NCI-H748 treated with DMSO at 0.1 percent for 48 hours (cell line): ENCODE results near the gene CDNF.

Experiments
- DNase-seq: peaks from one replicate; lab custom pipeline; 2025; lab: John Stamatoyannopoulos, UW

CDNF gene

DNA sequence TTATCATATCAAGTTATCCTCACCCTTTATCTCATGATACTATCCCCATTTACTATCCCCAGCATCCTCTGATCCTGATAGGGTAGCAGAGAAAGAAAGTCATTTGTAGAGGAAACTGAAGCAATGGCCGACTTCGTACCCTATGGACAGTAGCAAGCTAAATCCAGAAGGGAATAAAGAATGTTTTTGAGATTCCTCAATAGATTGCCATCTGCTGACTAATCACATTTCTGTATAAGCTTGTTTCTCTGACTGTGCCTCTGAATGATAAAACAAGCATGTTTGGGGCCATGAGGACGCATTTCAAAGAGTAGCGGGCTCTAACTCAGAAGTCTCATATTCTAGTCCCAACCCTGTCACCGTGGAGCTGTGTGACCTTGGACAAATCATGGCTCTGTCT lies 49.9 kb downstream of the CDNF start:
- no peak for DNase-seq

GRCh38 chr10:14784459-14785055 lies 53.3 kb downstream of the CDNF start:
- DNase-seq: no peak

GRCh38 chr10:14782691-14783363 lies 55.0 kb downstream of the CDNF start:
- DNase-seq: no peak

DNA sequence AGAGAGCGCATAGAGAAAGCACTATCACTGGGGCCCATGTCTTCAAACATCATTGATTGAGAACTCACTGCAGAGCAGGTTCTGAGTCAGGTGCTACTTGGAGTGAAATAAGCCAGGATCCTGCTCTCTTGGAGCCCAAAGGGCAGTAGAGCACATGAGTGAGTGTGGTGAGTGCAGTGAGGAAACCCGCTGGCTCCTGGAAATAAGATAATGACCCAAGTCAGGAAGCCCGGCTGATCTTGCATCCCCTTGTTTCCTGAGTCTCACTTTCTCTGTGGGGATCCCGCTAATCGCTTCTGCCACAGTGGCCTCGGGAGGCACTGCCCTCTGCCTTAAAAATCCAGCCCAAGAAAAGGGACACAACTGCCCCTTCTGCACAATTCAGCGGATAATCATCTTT lies 56.1 kb downstream of the CDNF start:
- DNase-seq: no peak

DNA sequence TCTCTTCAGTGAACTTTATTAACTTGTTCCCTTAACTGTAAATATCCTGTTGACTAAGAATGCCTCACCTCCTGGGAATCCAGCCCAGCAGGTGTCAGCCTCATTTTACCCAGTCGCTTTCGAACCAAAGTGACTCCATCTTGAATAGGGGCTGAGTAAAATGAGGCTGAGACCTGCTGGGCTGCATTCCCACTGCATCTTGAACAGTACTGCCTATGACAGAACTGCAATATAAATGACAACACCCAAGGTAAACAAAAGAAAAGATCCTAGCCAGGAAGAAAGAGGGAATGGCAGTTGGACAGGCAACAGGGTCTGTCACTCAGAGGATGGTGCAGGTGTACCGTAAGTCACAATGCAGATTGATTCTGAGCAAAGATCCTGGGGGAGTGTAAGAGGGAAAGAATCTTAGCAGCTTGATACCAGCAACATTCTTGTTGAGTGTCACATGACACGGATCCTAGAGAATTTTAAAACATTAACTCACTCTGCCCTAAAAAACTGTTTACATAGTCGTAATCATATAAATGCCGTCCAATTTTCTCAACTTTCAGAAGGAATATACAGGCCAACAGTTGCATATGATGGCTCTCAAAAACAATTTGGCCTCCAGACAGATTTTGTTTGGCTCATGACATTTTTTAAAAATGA lies 58.7 kb downstream of the CDNF start:
- no peak for DNase-seq

GRCh38 chr10:14776546-14776945 lies 61.3 kb downstream of the CDNF start:
- DNase-seq: no peak

DNA sequence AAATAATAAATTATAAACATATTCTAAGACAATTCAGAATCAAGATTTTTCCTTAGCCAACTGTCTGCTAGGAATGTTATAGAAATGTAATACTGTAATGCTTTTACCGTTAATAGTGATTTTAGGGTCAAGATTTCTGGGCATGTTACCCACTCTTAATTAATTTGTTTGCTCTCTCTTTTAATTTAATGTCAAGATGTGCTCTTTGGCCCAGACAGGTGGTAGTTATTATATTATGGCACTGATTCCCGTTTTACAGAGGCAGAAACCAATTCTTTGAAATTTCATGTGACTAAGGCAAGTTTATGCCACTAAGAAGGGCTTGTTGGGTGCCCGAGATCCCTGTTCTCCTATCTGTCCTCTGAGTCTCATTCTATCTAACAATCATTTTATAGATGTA lies 62.2 kb downstream of the CDNF start:
- no peak for DNase-seq

DNA sequence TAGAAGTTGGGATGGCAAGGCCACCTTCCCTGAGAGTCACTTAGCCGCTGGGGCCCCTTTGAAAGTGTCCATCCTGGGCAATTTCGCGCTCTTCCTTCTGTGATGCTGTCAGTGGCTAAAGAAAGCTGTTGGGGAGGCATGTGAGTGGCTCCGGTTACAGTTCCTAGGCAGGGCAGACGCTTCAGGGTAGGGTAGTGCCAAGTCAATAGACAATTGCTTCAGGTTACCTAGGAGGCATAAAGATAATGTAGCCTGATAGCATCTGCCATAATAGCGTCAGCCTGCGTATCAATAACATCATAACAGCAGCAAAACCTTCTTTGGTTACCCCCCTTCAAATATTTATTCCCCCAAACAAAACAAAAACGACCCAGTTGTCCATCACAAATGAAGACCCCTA lies 63.0 kb downstream of the CDNF start, which contains the start of gene FAM107B:
TSS of gene FAM107B (minus strand) at position 101 of the 400 bp plus-strand sequence. CDS start 234 bp downstream, outside the sequence.
- DNase-seq: no peak

- DNase-seq: no peak
Observed at GRCh38 chr10:14774214-14774580, 63.6 kb downstream of the CDNF start.

GRCh38 chr10:14773551-14774213 lies 64.2 kb downstream of the CDNF start:
- DNase-seq: no peak

DNA sequence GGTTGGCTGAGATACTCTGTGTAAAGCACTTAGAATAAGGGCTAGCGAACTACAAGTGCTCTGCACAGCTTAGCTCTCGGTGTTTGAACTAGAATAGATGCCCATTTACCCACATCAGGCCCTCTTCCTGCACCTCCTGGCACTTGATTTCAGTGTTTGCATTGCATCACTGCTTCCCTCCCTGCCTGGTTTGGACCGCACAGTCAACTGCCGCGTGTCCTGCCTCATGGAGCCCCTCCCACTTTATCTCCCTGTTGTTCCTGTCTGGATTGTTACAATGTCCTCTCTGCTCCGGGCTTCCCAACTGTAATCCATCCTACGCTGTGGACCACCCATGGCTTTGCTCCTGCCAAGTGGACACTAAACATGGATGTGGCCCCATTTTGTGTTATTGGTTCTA lies 65.4 kb downstream of the CDNF start:
- no peak for DNase-seq

DNA sequence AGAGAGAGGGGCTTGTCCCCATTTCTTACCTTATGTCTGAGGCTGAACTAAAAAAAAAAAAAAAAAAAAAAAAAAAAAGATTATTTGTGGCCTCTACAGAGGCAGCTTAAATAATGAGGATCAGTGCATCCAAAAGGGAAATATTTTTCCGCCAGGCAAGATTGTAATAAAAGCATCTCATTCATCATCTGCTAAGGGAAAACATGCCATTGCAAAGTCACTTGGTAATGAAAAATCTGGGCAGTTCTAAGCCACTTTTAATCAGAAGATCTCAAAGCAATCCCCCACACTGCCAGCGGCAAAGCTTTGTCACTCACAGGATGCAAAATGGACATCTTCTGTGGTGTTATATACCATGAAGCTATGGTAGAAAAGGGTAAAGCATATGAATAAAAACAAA lies 66.9 kb downstream of the CDNF start:
- no peak for DNase-seq
